GM12878 (cell line): ENCODE data around the gene HYCC2. TPM values are rescaled to one million over a fixed set of nuclear protein-coding genes. Genes with fewer than 3 reads are reported as not detected.

Source experiments
- ATAC-seq: fragments of 200-7000 bp; cut with Tn5 transposase; 3 replicates; pipeline ENCODE4 v1.9.1; 2020; ENCODE audit warnings: mild to moderate bottlenecking, moderate library complexity
- Bru-seq: library from RNA; stranded (reverse); fragments of 400-500 nt; gene quantifications from one replicate; lab custom pipeline; 2021; lab: Mats Ljungman, UMichigan
- BruChase-seq, 2 experiments: library from RNA; stranded (reverse); fragments of 400-500 nt; gene quantifications; one replicate each; lab custom pipeline; 2021; lab: Mats Ljungman, UMichigan
- BruUV-seq: library from RNA; stranded (reverse); fragments of 400-500 nt; replicated peaks from 2 replicates; lab custom pipeline; 2021; lab: Mats Ljungman, UMichigan
- CTCF ChIA-PET: fragments of 300-600 bp; sonication (Branson Sonifier 250); formaldehyde crosslinking; extraction: SDS; loops from one replicate; lab custom pipeline; 2021; ENCODE audit warnings: inconsistent platforms; lab: Yijun Ruan, JAX
- POLR2A ChIA-PET: fragments of 350-600 bp; formaldehyde crosslinking; extraction: SDS; loops from one replicate; lab custom pipeline; 2021; ENCODE audit warnings: inconsistent platforms; lab: Charles Lee
- RAD21 ChIA-PET: fragments of 300-600 bp; sonication (Branson Sonifier 250); formaldehyde crosslinking; loops from one replicate; lab custom pipeline; 2023; ENCODE audit warnings: antibody characterized with exemption; ENCODE audit not compliant: unreplicated experiment; lab: Charles Lee
- SMC1A ChIA-PET: fragments of 300-600 bp; sonication (Branson Sonifier 250); formaldehyde crosslinking; loops from one replicate; lab custom pipeline; 2023; ENCODE audit not compliant: unreplicated experiment, uncharacterized antibody; lab: Charles Lee
- DNase-seq: peaks from one replicate; pipeline ENCODE4 v3.0.0-alpha.2; 2011; ENCODE audit warnings: low read depth, low spot score
- FAIRE-seq: peaks from 3 replicates; lab custom pipeline; 2011; peaks lifted over from hg19 to GRCh38; lab: Jason Lieb, UNC
- H2AFZ ChIP-seq: 2 replicates; pipeline ENCODE4 v1.6.0; 2011; ENCODE audit warnings: low read depth, low read length, control low read depth; ENCODE audit not compliant: control insufficient read depth
- H3K27ac ChIP-seq: 2 replicates; pipeline ENCODE4 v1.5.1; 2011; ENCODE audit warnings: control low read depth; ENCODE audit not compliant: control insufficient read depth, insufficient read depth
- H3K27me3 ChIP-seq, 2 experiments: replicated peaks in 1 of 2; 2 replicates each; pipeline versions ENCODE4 v1.6.0 to v1.6.1; 2011; ENCODE audit warnings: low read length in 1 of 2; ENCODE audit not compliant: control insufficient read depth in 2 of 2, insufficient read depth in 2 of 2
- H3K36me3 ChIP-seq, 2 experiments: 2 replicates each; pipeline ENCODE4 v1.5.1; 2011; ENCODE audit warnings: low read length in 1 of 2; ENCODE audit not compliant: control insufficient read depth in 2 of 2, insufficient read depth in 2 of 2
- H3K4me1 ChIP-seq: 2 replicates; pipeline ENCODE4 v1.6.1; 2011; ENCODE audit warnings: mild to moderate bottlenecking, low read length, moderate library complexity, mixed read lengths; ENCODE audit not compliant: control insufficient read depth, insufficient read depth
- H3K4me2 ChIP-seq: 2 replicates; pipeline ENCODE4 v1.6.0; 2011; ENCODE audit warnings: control low read depth; ENCODE audit not compliant: control insufficient read depth, insufficient read depth
- H3K4me3 ChIP-seq: fragments of 200-600 bp; sonication (generic); 2 replicates; pipeline ENCODE4 v1.5.1; 2016
- H3K79me2 ChIP-seq: 2 replicates; pipeline ENCODE4 v1.6.0; 2011; ENCODE audit warnings: low read length; ENCODE audit not compliant: control insufficient read depth, insufficient read depth
- H3K9ac ChIP-seq: 2 replicates; pipeline ENCODE4 v1.8.0; 2011; ENCODE audit warnings: low read length, control low read depth, mixed read lengths; ENCODE audit not compliant: control insufficient read depth, insufficient read depth
- H3K9me3 ChIP-seq: replicated peaks from 3 replicates; pipeline ENCODE4 v1.5.1; 2011; ENCODE audit warnings: mild to moderate bottlenecking, low read length; ENCODE audit not compliant: control insufficient read depth, insufficient read depth
- H4K20me1 ChIP-seq: 2 replicates; pipeline ENCODE4 v1.6.0; 2011; ENCODE audit not compliant: control insufficient read depth, insufficient read depth
- CHD4 ChIP-seq: fragments of 200-600 bp; sonication (generic); IDR thresholded peaks from 2 replicates; pipeline ENCODE4 v1.6.1; 2016; ENCODE audit warnings: mild to moderate bottlenecking
- IRF4 ChIP-seq: IDR thresholded peaks from 2 replicates; pipeline ENCODE4 v1.6.1; 2011; ENCODE audit warnings: low read depth, low read length
- MYB ChIP-seq: fragments of 150-350 bp; IDR thresholded peaks from 2 replicates; pipeline ENCODE4 v1.6.1; 2014; ENCODE audit warnings: mild to moderate bottlenecking, low read depth, low read length, borderline replicate concordance
- NBN ChIP-seq: fragments of 450-650 bp; IDR thresholded peaks from 2 replicates; pipeline ENCODE4 v1.6.1; 2016
- RUNX3 ChIP-seq: IDR thresholded peaks from 2 replicates; pipeline ENCODE4 v1.6.1; 2012; ENCODE audit warnings: low read length, inconsistent platforms
- SMAD1 ChIP-seq: fragments of 450-650 bp; IDR thresholded peaks from 2 replicates; pipeline ENCODE4 v1.6.1; 2018; ENCODE audit warnings: mild to moderate bottlenecking, low read depth; ENCODE audit not compliant: partially characterized antibody
- SMC3 ChIP-seq: IDR thresholded peaks from 2 replicates; pipeline ENCODE4 v1.6.1; 2011; ENCODE audit warnings: low read length, improper control_type of control experiment, borderline replicate concordance
- SRF ChIP-seq, 2 experiments: IDR thresholded peaks; 2 replicates each; pipeline ENCODE4 v1.6.1; 2011; ENCODE audit warnings: low read depth in 2 of 2, low read length in 2 of 2, mild to moderate bottlenecking in 1 of 2, moderate library complexity in 1 of 2
- SUPT20H ChIP-seq: IDR thresholded peaks from 2 replicates; pipeline ENCODE4 v1.6.1; 2011; ENCODE audit warnings: low read depth, mild to moderate bottlenecking, low read length, moderate library complexity, borderline replicate concordance; ENCODE audit not compliant: control insufficient read depth
- TAF1 ChIP-seq: IDR thresholded peaks from 2 replicates; pipeline ENCODE4 v1.6.1; 2011; ENCODE audit warnings: mild to moderate bottlenecking, low read depth, low read length, borderline replicate concordance
- TARDBP ChIP-seq: IDR thresholded peaks from 2 replicates; pipeline ENCODE4 v1.6.1; 2016; ENCODE audit warnings: borderline replicate concordance
- TCF12 ChIP-seq: IDR thresholded peaks from 2 replicates; pipeline ENCODE4 v1.6.1; 2011; ENCODE audit warnings: low read depth, mild to moderate bottlenecking, low read length
- YBX1 ChIP-seq: fragments of 450-650 bp; IDR thresholded peaks from 2 replicates; pipeline ENCODE4 v1.6.1; 2016; ENCODE audit warnings: antibody characterized with exemption
- ZBTB40 ChIP-seq: fragments of 450-650 bp; IDR thresholded peaks from 2 replicates; pipeline ENCODE4 v1.6.1; 2016; ENCODE audit warnings: mild to moderate bottlenecking, moderate library complexity, borderline replicate concordance
- ZSCAN29 ChIP-seq: fragments of 450-650 bp; IDR thresholded peaks from 2 replicates; pipeline ENCODE4 v1.6.1; 2017; ENCODE audit warnings: mild to moderate bottlenecking, moderate library complexity
- WGBS: methylation state at CpG from one replicate; pipeline ENCODE4 v1.1.6; 2016; ENCODE audit warnings: low lambda C conversion rate; ENCODE audit not compliant: insufficient replicate concordance, insufficient coverage; ENCODE audit errors: missing lambda C conversion rate; 5-methylcytosine and 5-hydroxymethylcytosine counted together
- in situ Hi-C: fragments of 300-500 bp; cut with MboI; formaldehyde crosslinking; loops from 9 replicates; pipeline ENCODE4 v1.14.3; 2018; ENCODE audit warnings: mixed read lengths
- intact Hi-C: fragments of 100-400 bp; cut with micrococcal nuclease; formaldehyde crosslinking; loops from one replicate; pipeline ENCODE4 v1.14.2; 2022; ENCODE audit not compliant: unreplicated experiment
- long read RNA-seq, 2 experiments: library from polyadenylated mRNA; unstranded; transcript quantifications; one replicate each; pipeline ENCODE4 v2.0.0, GENCODE V29; 2019 to 2020
- polyA minus RNA-seq, 3 experiments: library from RNA; depleted of rRNA, polyadenylated mRNA; stranded (reverse); fragments of >200 nt; gene quantifications; 2 replicates each; pipeline ENCODE4 v1.2.3, GENCODE V29; 2011
- polyA plus RNA-seq, 11 experiments: library from polyadenylated mRNA; depleted of rRNA in 4 of 11; unstranded in 6 of 11; stranded (reverse) in 5 of 11; fragments of >200 nt; fragmentation: Nextera tagmentation in 4 of 11; fragmentation: Illumina TruSeq in 1 of 11; extraction: Ambion mirVana in 4 of 11; extraction: Trizol in 1 of 11; gene quantifications; 1 replicate in 1 of 11; 2 replicates in 10 of 11; pipeline versions ENCODE4 v1.2.1 to v1.2.3, GENCODE V29; 2011 to 2016; ENCODE audit warnings: inconsistent platforms in 2 of 11, missing spikeins in 2 of 11, low read depth in 1 of 11
- total RNA-seq, 4 experiments: library from RNA; depleted of rRNA in 3 of 4; stranded (reverse); fragments of >200 nt in 3 of 4; fragmentation: Illumina TruSeq in 1 of 4; extraction: Trizol in 1 of 4; gene quantifications; 2 replicates each; pipeline versions ENCODE4 v1.2.1 to v1.2.3, GENCODE V29; 2013 to 2021

HYCC2 gene
- total RNA-seq (2013; cell fraction: nucleolus; rRNA removed): 59.1 and 62.7 TPM in 2 replicates
- total RNA-seq (2014; rRNA removed): 6.0 and 7.3 TPM in 2 replicates
- 9.5 and 11.1 TPM in 2 replicates for total RNA-seq (2014; rRNA removed; fragmentation: Illumina TruSeq; extraction: Trizol)
- total RNA-seq (2021): 15.2 and 17.4 TPM in 2 replicates
- polyA plus RNA-seq (2011; ENCODE audit: low read depth): 2.7 TPM
- 9.2 and 14.4 TPM in 2 replicates for polyA plus RNA-seq (2011; rRNA removed)
- 3.5 and 3.8 TPM in 2 replicates for polyA plus RNA-seq (2011; cell fraction: cytosol; rRNA removed)
- 7.1 and 8.4 TPM in 2 replicates for polyA plus RNA-seq (2011; cell fraction: nucleus; rRNA removed)
- polyA plus RNA-seq (2012): 3.5 and 5.0 TPM in 2 replicates
- polyA plus RNA-seq (2014; fragmentation: Illumina TruSeq; extraction: Trizol): 6.7 and 8.5 TPM in 2 replicates
- polyA plus RNA-seq (2014; fragmentation: Nextera tagmentation; extraction: Ambion mirVana): 1 to 10 TPM; 3.4 to 6.8 TPM
- 4.6 and 4.9 TPM in 2 replicates for polyA plus RNA-seq (2014; rRNA removed)
- 10 to 100 TPM; 11.6 to 12.9 TPM for polyA plus RNA-seq (2016; fragmentation: Nextera tagmentation; extraction: Ambion mirVana)
- 16.7 and 18.8 TPM in 2 replicates for polyA minus RNA-seq (2011; rRNA and poly(A)+ RNA removed)
- 4.7 and 5.9 TPM in 2 replicates for polyA minus RNA-seq (2011; cell fraction: cytosol; rRNA and poly(A)+ RNA removed)
- 12.7 and 21.8 TPM in 2 replicates for polyA minus RNA-seq (2011; cell fraction: nucleus; rRNA and poly(A)+ RNA removed)
- Bru-seq, nascent RNA: percentile 73 among the genes with signal in this experiment
- BruChase-seq, experiment 1, labeled RNA remaining after a 6-hour chase: percentile 74 among the genes with signal in this experiment
- BruChase-seq, experiment 2, labeled RNA remaining after a 2-hour chase: percentile 81 among the genes with signal in this experiment
- long read RNA-seq, experiment 1, full-length matches to known transcripts: 1 of 4 reads
- long read RNA-seq, experiment 1, partial matches to known transcripts: 0 of 4 reads
- long read RNA-seq, experiment 1, other reads (novel, unspliced or antisense): 3 of 4 reads
- long read RNA-seq, experiment 2, full-length matches to known transcripts: 2 of 20 reads
- long read RNA-seq, experiment 2, partial matches to known transcripts: 6 of 20 reads
- long read RNA-seq, experiment 2, other reads (novel, unspliced or antisense): 12 of 20 reads

DNA sequence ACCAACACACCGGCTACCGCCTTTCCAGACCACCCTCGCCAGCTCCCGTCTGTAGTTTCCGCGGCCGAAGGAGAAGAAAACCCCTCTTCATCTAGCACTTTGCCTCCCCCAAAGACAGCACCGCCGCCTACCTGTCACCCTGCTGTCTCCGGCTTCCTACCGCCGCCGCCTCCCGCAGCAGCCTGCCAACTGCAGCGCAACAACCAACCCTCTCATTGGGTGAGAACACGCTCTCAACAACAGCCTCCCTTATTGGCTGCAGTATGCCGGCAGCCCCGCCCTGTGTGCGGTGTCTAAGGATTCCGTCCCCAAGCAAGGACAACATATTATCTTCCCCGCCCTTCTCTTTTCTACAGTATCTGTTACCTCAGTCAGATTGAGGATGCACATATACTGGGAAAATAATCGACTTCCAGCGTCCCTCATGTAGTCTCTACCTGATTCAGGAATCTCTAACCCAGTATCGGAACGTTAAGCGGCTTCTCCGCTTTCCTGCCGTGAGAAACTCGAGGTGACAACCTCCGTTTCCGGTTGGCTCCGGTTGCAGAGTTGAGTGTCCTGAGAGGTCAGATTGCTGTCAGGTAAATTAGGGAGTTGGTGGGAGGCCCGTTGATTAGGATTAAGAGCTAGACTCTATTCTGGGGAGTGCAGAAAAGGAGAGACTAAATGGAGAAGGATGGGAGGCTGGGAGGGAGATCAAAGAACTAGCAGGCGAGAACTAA, at the start of gene HYCC2, which contains the start of gene NDUFB3:
Gene HYCC2, minus strand, starts transcription at position 193 of the 722 bp plus-strand sequence. CDS start 47,662 bp downstream, outside the sequence.
Gene NDUFB3, plus strand, starts transcription at position 523 of the 722 bp plus-strand sequence. CDS start 6,882 bp downstream, outside the sequence.
- RAD21 ChIA-PET: interaction anchor here (0.8 to 6.2 kb wide), 13 partner anchors 34 to 358 kb away, joined by 3 to 45 read pairs (median 5); partner anchors contain the start of genes CASP10, CFLAR, CLK1 and NIF3L1
- WGBS: under 1% methylated on average over 34 of the region's 34 CpGs
- intact Hi-C loops: loop anchor here (1.0 to 10.0 kb wide), 6 partner anchors 45 to 257 kb away; partner anchors contain the start of genes BZW1 and CFLAR
- Histone ChIP-seq H3K9ac (peak within 1 kb of the TSS; percentile 84), H3K36me3 (no peaks in the 10 kb centered on the region), H3K79me2 (peaks cover 83% of the 10 kb centered on the region), H3K4me1 (peaks cover 23% of the 10 kb centered on the region), H3K9me3 (no peaks in the 10 kb centered on the region), H3K4me3 (peak within 1 kb of the TSS; percentile 80), H2AFZ (peak within 1 kb of the TSS; percentile 99), H3K27me3 (no peaks in the 10 kb centered on the region), H3K4me2 (peak within 1 kb of the TSS; percentile 89), H4K20me1 (no peaks in the 10 kb centered on the region), H3K27ac (peak within 1 kb of the TSS; percentile 92)
- DNase-seq: peak; percentile 95
- FAIRE-seq: peak; percentile 96
- peak; percentile 97 for ATAC-seq
- CTCF ChIA-PET: interaction anchor here (0.9 to 8.2 kb wide), 15 partner anchors 19 to 182 kb away, joined by 3 to 256 read pairs (median 5); partner anchors contain the start of genes CASP10, NIF3L1 and ORC2
- BruUV-seq: no TSS peak
- in situ Hi-C loops: loop anchor here (5.0 kb wide), 2 partner anchors 106 to 164 kb away; no protein-coding TSS in a partner anchor
- SMC1A ChIA-PET: interaction anchor here (0.6 to 7.8 kb wide), 15 partner anchors 43 to 175 kb away, joined by 3 to 144 read pairs (median 4); partner anchors contain the start of genes CASP10, CFLAR and ORC2
- POLR2A ChIA-PET: interaction anchor here (1.3 to 4.5 kb wide), 5 partner anchors 43 to 207 kb away, joined by 3 to 20 read pairs (median 3); partner anchors contain the start of gene CLK1
- TF ChIP-seq SMAD1 (no peak), ZBTB40 (peak; percentile 100), TARDBP (peak; percentile 35; the same call in 1 of the 2 replicates), MYB (no peak), TAF1 (peak; percentile 91), ZSCAN29 (peak; percentile 66; the same call in 1 of the 2 replicates), CHD4 (no peak), NBN (peak; percentile 97), IRF4 (peak; percentile 31; the same call in 1 of the 2 replicates), YBX1 (no peak), TCF12 (no peak), SMC3 (no peak), SRF (IDR thresholded peaks at IDR 0.05; ENCODE audit: low read depth in 2 of 2, low read length in 2 of 2) (peak in 1 of 2 experiments; percentile 69; a peak in 2 of 4 replicates), SUPT20H (no peak), RUNX3 (peak; percentile 83)
